ENCODE data around the gene LRRC37A. TPM values are rescaled to one million over a fixed set of nuclear protein-coding genes. Genes with fewer than 3 reads are reported as not detected.
A peak's percentile ranks its signal among the peaks of the same experiment; 100 is the strongest.

LRRC37A gene
- total and polyA plus RNA-seq, 9 of the 15 experiments (the other 6 are each of a cell fraction or from before 2014, with no cell fraction given), result 0.14 to 3.1 (median 1.8) TPM

GRCh38 chr17:46266656-46267544 is 28.0 kb upstream of the LRRC37A start (continued):
- no peak for TF ChIP-seq ARID2 (IDR thresholded peaks at IDR 0.05)
- TF ChIP-seq ZNF445 (CRISPR knock-in tag; IDR thresholded peaks at IDR 0.05; ENCODE audit: low read depth), result peak; percentile 72; the same call in 1 of the 2 replicates
- peak; percentile 73 for TF ChIP-seq BACH1 (tag; IDR thresholded peaks at IDR 0.05)
- TF ChIP-seq HNRNPH1 (optimal IDR thresholded peaks at IDR 0.05; ENCODE audit: low read depth, low read length), result no peak
- no peak for TF ChIP-seq CHD7 (IDR thresholded peaks at IDR 0.05; ENCODE audit: low read depth, low read length)
- no peak for TF ChIP-seq XRCC5 (IDR thresholded peaks at IDR 0.05; ENCODE audit: low read depth, low read length)
- TF ChIP-seq ELF2 (CRISPR knock-in tag; IDR thresholded peaks at IDR 0.05), result no peak
- no peak for TF ChIP-seq ZBTB49 (CRISPR knock-in tag; IDR thresholded peaks at IDR 0.05; ENCODE audit: borderline replicate concordance)
- no peak for TF ChIP-seq ETS2 (tag; IDR thresholded peaks at IDR 0.05; ENCODE audit: borderline replicate concordance, poor library complexity, severe bottlenecking)
- TF ChIP-seq NR4A1 (CRISPR knock-in tag; IDR thresholded peaks at IDR 0.05), result peak; percentile 95
- TF ChIP-seq NR4A1 (tag; IDR thresholded peaks at IDR 0.05), result no peak; the same call in 1 of the 2 replicates
- TF ChIP-seq TCF7L2 (IDR thresholded peaks at IDR 0.05; ENCODE audit: low read depth, low read length), result no peak

Data from K562 (cell line).